Panc1 (cell line): ENCODE results near the gene ANKRD17. TPM values are rescaled to one million over a fixed set of nuclear protein-coding genes. Genes with fewer than 3 reads are reported as not detected.
"Not testable (repeated sequence)": the region's sequence is repeated elsewhere in the genome, so short reads cannot be mapped to it uniquely, and the experiment has no call there.

Source experiments
- ATAC-seq: fragments of 200-7000 bp; cut with Tn5 transposase; 2 replicates; pipeline ENCODE4 v1.9.1; 2020; ENCODE audit warnings: mild to moderate bottlenecking, moderate library complexity
- BruUV-seq: library from RNA; stranded (reverse); fragments of 400-500 nt; replicated peaks from 2 replicates; lab custom pipeline; 2021; lab: Mats Ljungman, UMichigan
- CTCF ChIA-PET: fragments of 300-600 bp; sonication (Branson Sonifier 250); formaldehyde crosslinking; loops from one replicate; lab custom pipeline; 2022; ENCODE audit warnings: antibody characterized with exemption; lab: Charles Lee
- POLR2A ChIA-PET: fragments of 300-600 bp; sonication (Branson Sonifier 250); formaldehyde crosslinking; loops from one replicate; lab custom pipeline; 2022; ENCODE audit warnings: antibody characterized with exemption; lab: Charles Lee
- DNase-seq: peaks from one replicate; pipeline ENCODE4 v3.0.0-alpha.2; 2010; ENCODE audit warnings: low read depth, low spot score
- H3K27ac ChIP-seq: 2 replicates; pipeline ENCODE4 v1.5.1; 2011; ENCODE audit warnings: mild to moderate bottlenecking, low read length, inconsistent platforms
- H3K27me3 ChIP-seq: fragments of 200-500 bp; sonication (Bioruptor generic); 2 replicates; pipeline ENCODE4 v1.6.0; 2014; ENCODE audit warnings: low read length, inconsistent platforms; ENCODE audit not compliant: control insufficient read depth, insufficient read depth
- H3K36me3 ChIP-seq: fragments of 200-500 bp; sonication (Bioruptor generic); 2 replicates; pipeline ENCODE4 v1.5.1; 2014; ENCODE audit warnings: inconsistent platforms, mild to moderate bottlenecking, low read length, moderate library complexity; ENCODE audit not compliant: control insufficient read depth, insufficient read depth
- H3K4me1 ChIP-seq: 2 replicates; pipeline ENCODE4 v1.5.1; 2011; ENCODE audit warnings: inconsistent platforms, mild to moderate bottlenecking, low read length, moderate library complexity; ENCODE audit not compliant: control insufficient read depth, insufficient read depth
- H3K4me3 ChIP-seq, 2 experiments: 2 replicates each; pipeline ENCODE4 v1.5.1; 2011 to 2012; ENCODE audit warnings: low read depth in 2 of 2, low read length in 2 of 2, mild to moderate bottlenecking in 2 of 2, inconsistent platforms in 1 of 2, moderate library complexity in 1 of 2
- H3K9me3 ChIP-seq: fragments of 200-500 bp; sonication (Bioruptor generic); 2 replicates; pipeline ENCODE4 v1.5.1; 2014; ENCODE audit warnings: low read depth, mild to moderate bottlenecking, inconsistent platforms, low read length, moderate library complexity; ENCODE audit not compliant: control insufficient read depth, insufficient read depth
- CTCF ChIP-seq: fragments of 450-650 bp; IDR thresholded peaks from 2 replicates; pipeline ENCODE4 v1.5.1; 2017; ENCODE audit warnings: mild to moderate bottlenecking
- POLR2AphosphoS5 ChIP-seq: IDR thresholded peaks from 2 replicates; pipeline ENCODE4 v1.6.1; 2012; ENCODE audit warnings: mild to moderate bottlenecking, low read depth, low read length, moderate library complexity
- REST ChIP-seq, 2 experiments: IDR thresholded peaks; 2 replicates each; pipeline ENCODE4 v1.6.1; 2011 to 2012; ENCODE audit warnings: low read depth in 2 of 2, control low read depth in 1 of 2, low read length in 1 of 2, mild to moderate bottlenecking in 1 of 2, moderate library complexity in 1 of 2; ENCODE audit not compliant: insufficient read depth in 1 of 2
- SIN3A ChIP-seq: IDR thresholded peaks from 2 replicates; pipeline ENCODE4 v1.6.1; 2012; ENCODE audit warnings: low read depth, mild to moderate bottlenecking, low read length, moderate library complexity, borderline replicate concordance; ENCODE audit not compliant: insufficient read depth
- TCF7L2 ChIP-seq: IDR thresholded peaks from 2 replicates; pipeline ENCODE4 v1.6.1; 2011; ENCODE audit warnings: mild to moderate bottlenecking, low read depth, low read length, inconsistent platforms
- in situ Hi-C: cut with HindIII; loops from 2 replicates; pipeline ENCODE4 v1.10.0; 2016; ENCODE audit warnings: low sequenced_read_pairs, low pct_unique_long_range_greater_than_20kb
- intact Hi-C: fragments of 100-400 bp; cut with micrococcal nuclease; formaldehyde crosslinking; loops from one replicate; pipeline ENCODE4 v1.10.0; 2022; ENCODE audit not compliant: unreplicated experiment
- total RNA-seq: library from RNA; stranded (reverse); gene quantifications from one replicate; pipeline ENCODE4 v1.2.1, GENCODE V29; 2021; ENCODE audit not compliant: unreplicated experiment

The ANKRD17 gene
- total RNA-seq, 1 experiment from 2014 or later, result 38.5 TPM

GRCh38 chr4:73206236-73206635 lies 52.4 kb downstream of the ANKRD17 start:
- no peak overlapping the region for H3K27ac ChIP-seq
- POLR2A ChIA-PET, result no interaction called here
- no peaks in the 10 kb centered on the region for H3K4me1 ChIP-seq
- no peak overlapping the region for H3K4me3 ChIP-seq
- CTCF ChIA-PET, result no interaction called here
- TF ChIP-seq SIN3A (no peak), POLR2AphosphoS5 (no peak), TCF7L2 (no peak)
- H3K27me3 ChIP-seq, result no peaks in the 10 kb centered on the region
- in situ Hi-C loops, result no loop called here
- H3K9me3 ChIP-seq, result no peaks in the 10 kb centered on the region
- ATAC-seq, result no peak
- intact Hi-C loops, result no loop called here
- DNase-seq, result no peak
- no peaks in the 10 kb centered on the region for H3K36me3 ChIP-seq
- BruUV-seq, result no TSS peak

GRCh38 chr4:73205482-73205881 lies 53.1 kb downstream of the ANKRD17 start:
- DNase-seq, result no peak
- no TSS peak for BruUV-seq
- H3K27me3 ChIP-seq, result no peaks in the 10 kb centered on the region
- ChIA-PET POLR2A (no interaction called here), CTCF (no interaction called here)
- no peak overlapping the region for H3K4me3 ChIP-seq
- H3K36me3 ChIP-seq, result no peaks in the 10 kb centered on the region
- H3K4me1 ChIP-seq, result no peaks in the 10 kb centered on the region
- no peak overlapping the region for H3K27ac ChIP-seq
- intact Hi-C loops, result no loop called here
- in situ Hi-C loops, result no loop called here
- TF ChIP-seq POLR2AphosphoS5 (no peak), TCF7L2 (no peak), CTCF (no peak), REST (IDR thresholded peaks at IDR 0.05; ENCODE audit: insufficient read depth in 1 of 2, low read depth in 2 of 2, low read length in 1 of 2) (no peak), SIN3A (no peak)
- H3K9me3 ChIP-seq, result no peaks in the 10 kb centered on the region
- no peak for ATAC-seq

GRCh38 chr4:73203976-73204375 lies 54.6 kb downstream of the ANKRD17 start:
- H3K36me3 ChIP-seq, POLR2A ChIA-PET, H3K9me3 ChIP-seq, CTCF ChIA-PET, H3K27me3 ChIP-seq, ATAC-seq, H3K27ac ChIP-seq, BruUV-seq, intact Hi-C loops, H3K4me1 ChIP-seq, DNase-seq, H3K4me3 ChIP-seq, in situ Hi-C loops: not testable (repeated sequence)
